ENCODE data around the gene SLC6A1.

GRCh38 chr3:11056531-11057050 lies 64.0 kb downstream of the SLC6A1 start:
- TF ChIP-seq CTCF (IDR thresholded peaks at IDR 0.05) (no peak), POLR2A (IDR thresholded peaks at IDR 0.05) (no peak)

Data from heart left ventricle (tissue), 13 donors.